ENCODE results near the gene SH2D3C.

Gene SH2D3C

GRCh38 chr9:127715470-127716337, 62.8 kb downstream of the SH2D3C start, which contains the start of the genes PTRH1 and TTC16:
TSS of gene PTRH1 (minus strand) at chr9:127715663. CDS start at chr9:127715639, 24 bp downstream.
TSS of gene TTC16 (plus strand) at chr9:127716079. CDS start at chr9:127716146, 67 bp downstream.
- DNase-seq (ENCODE audit: low read depth): peak; percentile 93

GRCh38 chr9:127714951-127715469, 63.5 kb downstream of the SH2D3C start:
- DNase-seq (ENCODE audit: low read depth): no peak

DNA sequence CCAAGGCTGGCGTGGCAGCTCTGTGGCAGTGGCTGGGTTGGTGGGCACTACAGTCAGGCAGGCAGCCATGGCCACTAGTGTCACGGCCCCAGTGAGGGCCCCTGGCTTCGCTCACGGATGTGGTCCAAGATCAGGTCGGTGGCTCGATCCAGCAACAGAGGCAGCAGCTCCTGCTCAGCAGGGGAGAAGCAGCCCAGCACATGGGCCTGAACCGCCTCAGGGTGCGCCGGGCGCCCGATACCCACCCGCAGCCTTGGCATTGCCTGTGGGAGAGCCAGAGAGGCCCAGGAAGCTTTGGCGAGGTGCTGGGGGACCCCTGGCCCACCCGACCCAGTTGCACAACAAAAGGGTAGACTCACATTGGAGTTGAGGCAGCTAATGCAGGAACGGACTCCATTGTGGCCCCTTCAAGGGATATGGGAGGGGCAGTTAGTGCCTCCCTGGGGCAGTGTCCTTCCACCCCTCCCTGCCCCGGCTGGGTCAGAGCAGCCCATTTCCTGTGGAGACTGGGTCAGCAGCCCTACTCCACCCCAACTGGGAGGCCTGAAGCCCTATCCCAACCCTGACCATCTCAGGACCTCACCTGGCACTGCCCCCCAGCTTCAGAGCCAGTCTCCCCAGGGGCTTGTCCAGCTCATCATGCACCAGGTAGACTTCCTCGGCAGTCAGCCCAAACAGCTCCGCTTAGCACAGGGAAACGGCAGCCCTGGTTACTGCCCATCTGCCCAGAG, 64.3 kb downstream of the SH2D3C start:
- DNase-seq (ENCODE audit: low read depth): no peak

DNA sequence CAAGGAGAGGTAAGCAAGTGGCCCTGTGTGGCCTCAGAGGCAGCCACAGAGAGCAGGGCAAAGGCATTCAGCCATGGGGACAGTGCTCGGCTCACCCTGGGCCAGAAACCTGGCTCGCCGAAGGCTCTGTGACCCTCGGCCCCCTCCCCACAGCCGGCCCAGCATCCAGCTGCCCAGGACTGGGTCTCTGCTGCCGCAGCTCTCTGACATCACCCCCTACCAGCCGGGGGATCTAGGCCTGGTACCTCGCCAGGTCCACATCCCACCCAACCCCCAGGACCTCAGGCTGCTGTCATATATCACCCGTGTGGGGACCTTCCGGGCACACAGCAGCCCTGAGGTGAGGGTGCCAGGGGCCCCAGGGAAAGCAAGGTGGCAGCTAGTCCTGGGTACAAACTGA, 65.6 kb downstream of the SH2D3C start:
- DNase-seq (ENCODE audit: low read depth): no peak

DNA sequence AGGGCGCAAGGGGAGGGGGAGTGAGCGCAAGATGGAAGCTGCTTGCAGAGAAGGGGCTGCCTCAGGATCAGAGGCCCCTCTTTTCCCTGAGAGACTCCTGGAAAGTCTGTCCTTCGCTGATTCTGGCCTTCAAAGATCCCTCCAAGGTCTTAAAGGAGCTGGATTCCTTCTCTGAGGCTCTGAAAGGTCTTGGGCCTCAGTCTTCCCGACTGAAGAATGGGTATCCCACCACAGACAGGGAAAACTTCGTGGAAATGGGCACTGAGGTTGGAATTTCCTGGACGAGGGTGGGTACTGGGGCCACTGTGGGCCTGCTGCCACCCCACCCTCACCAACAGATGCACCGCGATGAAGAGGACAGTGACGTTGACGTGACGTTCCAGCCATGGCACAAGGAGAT, 66.1 kb downstream of the SH2D3C start:
- DNase-seq (ENCODE audit: low read depth): no peak

- DNase-seq (ENCODE audit: low read depth): no peak
Observed at GRCh38 chr9:127711831-127712274, 66.6 kb downstream of the SH2D3C start.

DNA sequence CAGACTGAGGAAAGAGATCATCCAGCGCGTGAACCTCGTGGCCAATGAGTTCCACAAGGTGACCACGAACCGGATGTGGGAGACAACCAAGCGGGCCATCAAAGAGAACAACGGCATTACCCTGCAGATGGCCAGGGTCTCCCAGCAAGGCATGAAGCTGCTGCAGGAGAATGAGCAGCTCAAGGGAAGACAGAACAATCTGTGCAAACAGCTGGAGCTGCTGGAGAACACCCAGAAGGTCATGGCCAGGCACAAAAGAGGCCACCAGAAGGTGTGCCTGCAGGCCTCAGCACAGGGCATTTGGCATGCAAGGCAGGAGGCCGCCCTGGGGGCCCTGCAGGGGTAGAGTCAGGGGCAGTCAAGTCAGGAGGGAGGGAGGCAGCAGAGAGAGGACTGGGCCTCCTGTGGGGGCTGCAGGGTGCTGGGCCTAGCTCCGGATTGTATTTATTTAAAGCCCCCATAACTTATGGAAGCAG, 67.2 kb downstream of the SH2D3C start:
- DNase-seq (ENCODE audit: low read depth): no peak

- DNase-seq (ENCODE audit: low read depth): no peak
Observed at GRCh38 chr9:127710204-127710783, 68.2 kb downstream of the SH2D3C start.

DNA sequence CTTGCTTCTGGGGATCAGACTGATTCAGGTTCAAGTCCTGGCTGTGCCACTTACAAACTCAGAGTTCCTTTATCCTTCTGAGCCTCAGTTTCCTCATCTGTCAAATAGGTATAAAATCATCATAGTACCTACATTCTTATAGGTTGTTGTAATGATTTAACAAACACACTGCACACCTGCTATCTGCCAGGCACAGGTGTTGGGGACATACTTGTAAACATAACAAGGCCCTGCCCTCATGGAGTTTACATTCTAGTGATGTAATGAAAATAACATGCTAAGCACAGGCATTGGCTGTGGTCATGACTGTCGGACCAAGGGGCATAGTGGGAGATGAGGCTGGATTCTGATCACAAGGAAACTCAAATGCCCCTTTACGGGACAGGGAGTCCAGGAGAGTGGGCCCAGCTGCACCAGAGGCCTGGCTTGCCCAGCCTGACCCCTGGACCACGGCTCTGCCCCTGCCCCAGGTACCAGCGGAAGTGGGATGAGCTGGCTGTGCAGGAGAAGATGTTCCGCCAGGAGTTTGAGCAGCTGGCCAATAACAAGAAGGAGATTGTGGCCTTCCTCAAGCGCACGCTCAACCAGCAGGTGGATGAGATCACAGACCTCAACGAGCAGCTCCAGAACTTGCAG, 69.4 kb downstream of the SH2D3C start:
- no peak for DNase-seq (ENCODE audit: low read depth)

DNA sequence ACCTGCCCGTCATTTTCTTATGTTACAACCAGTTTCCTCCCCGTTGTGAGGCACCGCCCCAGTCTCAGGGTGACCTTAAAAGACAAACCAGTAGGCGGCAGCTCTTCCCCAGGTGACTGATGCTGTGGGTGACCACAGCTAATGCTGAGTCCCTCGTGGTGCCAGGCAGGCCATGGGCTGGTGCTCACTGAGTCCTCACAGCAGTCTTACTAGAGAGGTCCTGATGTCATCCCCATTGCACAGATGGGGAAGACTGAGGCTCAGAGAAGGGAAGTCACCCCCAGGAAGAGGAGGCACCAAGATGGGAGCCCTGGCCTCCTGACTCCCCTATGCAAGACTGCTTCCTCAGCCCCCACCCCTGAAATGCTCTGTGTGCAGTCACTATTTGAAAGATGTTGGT, 70.7 kb downstream of the SH2D3C start:
- no peak for DNase-seq (ENCODE audit: low read depth)

DNA sequence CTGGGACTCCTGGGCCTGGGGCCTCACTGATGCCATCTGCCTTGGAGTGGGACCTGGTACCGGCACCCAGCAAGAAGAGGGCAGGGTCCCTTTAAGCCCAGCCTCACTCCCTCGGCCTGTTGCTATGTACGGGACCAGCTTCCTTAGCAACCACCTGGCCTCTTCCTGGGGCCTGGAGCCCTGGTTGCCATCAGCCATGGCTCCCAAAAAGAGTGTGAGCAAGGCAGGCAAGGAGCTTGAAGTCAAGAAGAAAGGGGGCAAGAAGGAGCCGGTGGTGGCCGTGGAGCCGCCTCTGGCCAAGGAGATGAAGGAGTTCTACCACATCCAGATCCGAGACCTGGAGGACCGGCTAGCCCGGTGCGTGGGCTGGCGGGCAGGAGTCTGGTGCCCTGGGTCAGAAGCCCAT, 71.6 kb downstream of the SH2D3C start, which contains the start of gene CFAP157:
Gene CFAP157, plus strand, starts transcription at position 153 of the 406 bp plus-strand sequence. Its CDS starts 44 bp downstream, at position 197.
- DNase-seq (ENCODE audit: low read depth): no peak

DNA sequence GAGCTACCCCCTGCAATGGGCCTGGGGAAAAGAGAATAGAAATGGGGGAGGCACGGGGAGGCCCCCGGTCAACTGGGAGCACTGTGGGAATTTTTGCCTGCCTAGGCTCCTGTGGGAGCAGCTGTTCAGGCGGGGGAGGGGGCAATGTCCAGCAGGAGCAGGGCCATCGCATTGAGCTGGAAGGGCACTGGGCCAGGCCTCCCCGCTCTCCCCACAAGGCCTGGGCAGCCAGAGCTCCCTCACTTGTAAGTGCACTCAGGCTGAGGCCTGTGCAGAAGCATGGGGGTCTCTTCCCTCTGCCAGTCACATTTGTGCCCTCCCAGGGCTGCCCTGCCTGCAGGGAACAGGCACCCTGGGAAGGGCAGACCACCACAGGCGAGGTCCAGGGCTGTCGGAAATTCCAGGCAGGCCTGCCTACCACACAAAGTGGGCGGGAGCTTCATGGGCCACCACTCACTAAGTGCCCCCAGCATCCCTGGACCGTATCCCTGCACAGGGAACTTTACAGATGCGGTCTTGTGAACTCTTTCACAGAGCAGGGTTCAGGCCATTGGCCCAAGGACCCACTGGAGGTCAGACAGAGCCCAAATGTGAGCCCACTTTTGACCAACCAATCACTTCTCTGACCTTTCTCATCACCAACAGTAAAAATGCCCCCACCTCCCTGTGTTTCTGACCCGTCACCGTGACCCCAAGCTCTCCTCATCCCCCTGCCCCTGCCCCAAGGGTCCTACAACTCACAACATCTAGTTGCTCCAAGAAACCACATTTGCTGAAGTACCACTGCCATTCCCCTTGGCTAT, 72.7 kb downstream of the SH2D3C start:
- no peak for DNase-seq (ENCODE audit: low read depth)

- no peak for DNase-seq (ENCODE audit: low read depth)
Observed at GRCh38 chr9:127703289-127703946, 75.0 kb downstream of the SH2D3C start.

GRCh38 chr9:127700594-127701255, 77.7 kb downstream of the SH2D3C start:
- no peak for DNase-seq (ENCODE audit: low read depth)

DNA sequence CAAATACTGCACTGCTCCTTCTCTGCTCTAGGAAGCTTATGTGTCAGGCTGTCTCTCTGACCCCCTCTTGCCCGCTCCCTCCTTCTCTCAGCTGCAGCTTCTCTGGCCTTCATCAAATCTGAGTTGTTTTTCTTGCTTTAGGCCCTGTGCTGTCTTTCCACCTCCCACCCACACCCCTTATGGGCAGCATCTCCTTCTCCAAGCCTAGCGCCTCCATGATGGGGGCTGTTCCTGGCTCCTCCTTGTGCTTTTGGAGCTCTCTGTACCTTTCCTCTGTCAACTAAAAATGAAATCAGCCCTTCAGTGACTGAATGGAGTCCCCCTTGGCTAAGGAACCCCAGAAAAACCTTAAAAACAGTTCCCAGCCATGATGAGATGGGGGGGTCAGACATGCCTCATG, 78.3 kb downstream of the SH2D3C start:
- no peak for DNase-seq (ENCODE audit: low read depth)

- DNase-seq (ENCODE audit: low read depth): peak; percentile 72
Observed at GRCh38 chr9:127698985-127699670, 79.3 kb downstream of the SH2D3C start.

GRCh38 chr9:127698386-127698785, 80.1 kb downstream of the SH2D3C start:
- DNase-seq (ENCODE audit: low read depth): no peak

DNA sequence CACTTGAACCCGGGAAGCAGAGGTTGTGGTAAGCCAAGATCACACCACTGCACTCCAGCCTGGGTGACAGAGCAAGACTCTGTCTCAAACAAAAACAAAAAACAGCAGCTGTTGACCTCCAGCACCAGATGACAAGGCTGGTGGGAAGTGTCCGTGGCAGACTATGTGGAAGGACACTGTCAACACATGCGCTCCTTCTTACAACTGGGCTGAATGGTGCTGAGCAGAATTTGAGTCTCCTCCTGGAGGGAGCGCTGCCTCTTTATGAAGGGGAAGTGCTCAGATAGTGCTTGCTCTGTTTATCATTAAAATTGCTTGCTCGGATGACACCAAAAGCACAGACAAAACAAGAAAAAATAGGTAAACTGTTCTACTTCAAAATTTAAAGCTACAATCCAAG, 80.9 kb downstream of the SH2D3C start:
- DNase-seq (ENCODE audit: low read depth): no peak

All from stimulated activated CD8-positive, alpha-beta memory T cell treated with anti-CD3 and anti-CD28 coated beads, Interleukin-12 subunit alpha, Interleukin-12 subunit beta, amount 100 ng/mL, for 4 hours (primary cell).